Frontal cortex (tissue), 4 donors: ENCODE measurements around the gene CDHR3. TPM values are rescaled to one million over a fixed set of nuclear protein-coding genes. Genes with fewer than 3 reads are reported as not detected.

Source experiments
- DNase-seq, 2 donors: peaks; one replicate each; pipeline ENCODE4 v3.0.0; 2012; ENCODE audit warnings: low spot score in 2 of 2
- FAIRE-seq: peaks from 2 replicates; lab custom pipeline; 2012; peaks lifted over from hg19 to GRCh38; lab: Jason Lieb, UNC
- total RNA-seq: library from RNA; depleted of rRNA; stranded (reverse); fragments of >200 nt; gene quantifications from one replicate; pipeline ENCODE4 v1.2.3, GENCODE V29; 2014
- donor health status: control.
- donor health status: control.
- donor health status: control.

The CDHR3 gene, protein sequence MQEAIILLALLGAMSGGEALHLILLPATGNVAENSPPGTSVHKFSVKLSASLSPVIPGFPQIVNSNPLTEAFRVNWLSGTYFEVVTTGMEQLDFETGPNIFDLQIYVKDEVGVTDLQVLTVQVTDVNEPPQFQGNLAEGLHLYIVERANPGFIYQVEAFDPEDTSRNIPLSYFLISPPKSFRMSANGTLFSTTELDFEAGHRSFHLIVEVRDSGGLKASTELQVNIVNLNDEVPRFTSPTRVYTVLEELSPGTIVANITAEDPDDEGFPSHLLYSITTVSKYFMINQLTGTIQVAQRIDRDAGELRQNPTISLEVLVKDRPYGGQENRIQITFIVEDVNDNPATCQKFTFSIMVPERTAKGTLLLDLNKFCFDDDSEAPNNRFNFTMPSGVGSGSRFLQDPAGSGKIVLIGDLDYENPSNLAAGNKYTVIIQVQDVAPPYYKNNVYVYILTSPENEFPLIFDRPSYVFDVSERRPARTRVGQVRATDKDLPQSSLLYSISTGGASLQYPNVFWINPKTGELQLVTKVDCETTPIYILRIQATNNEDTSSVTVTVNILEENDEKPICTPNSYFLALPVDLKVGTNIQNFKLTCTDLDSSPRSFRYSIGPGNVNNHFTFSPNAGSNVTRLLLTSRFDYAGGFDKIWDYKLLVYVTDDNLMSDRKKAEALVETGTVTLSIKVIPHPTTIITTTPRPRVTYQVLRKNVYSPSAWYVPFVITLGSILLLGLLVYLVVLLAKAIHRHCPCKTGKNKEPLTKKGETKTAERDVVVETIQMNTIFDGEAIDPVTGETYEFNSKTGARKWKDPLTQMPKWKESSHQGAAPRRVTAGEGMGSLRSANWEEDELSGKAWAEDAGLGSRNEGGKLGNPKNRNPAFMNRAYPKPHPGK
- 11.4 TPM for total RNA-seq

DNA sequence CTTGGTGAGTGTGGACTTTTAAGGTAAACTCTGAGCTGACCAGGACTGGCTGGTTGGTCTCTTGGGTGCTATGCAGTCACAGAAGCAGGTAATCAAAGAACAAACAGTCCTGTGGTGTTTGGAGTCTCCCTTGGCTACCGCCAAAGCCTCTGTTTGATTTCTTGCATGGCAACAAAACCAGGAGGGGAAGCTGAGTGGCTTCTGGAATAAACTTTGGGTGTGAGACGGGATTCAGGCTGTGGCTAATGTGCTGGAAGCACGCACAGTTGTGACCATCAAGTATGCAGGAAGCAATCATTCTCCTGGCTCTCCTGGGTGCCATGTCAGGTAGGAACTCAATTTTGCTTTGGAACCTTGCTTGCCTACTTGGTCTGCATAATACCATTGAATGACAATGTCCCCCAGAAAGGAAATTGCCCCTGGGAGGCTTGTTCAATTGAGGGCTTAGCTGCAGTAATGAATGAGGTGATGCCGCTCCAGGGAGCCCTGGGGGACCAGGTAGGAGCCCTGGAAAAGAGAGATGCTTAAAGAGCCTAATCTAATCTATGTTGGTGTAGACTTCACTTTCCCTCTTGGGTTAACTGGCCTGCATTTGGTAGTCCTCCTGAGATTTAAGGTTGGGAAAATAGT is at the start of gene CDHR3:
Gene CDHR3, plus strand, starts transcription at position 227 of the 630 bp plus-strand sequence. Its CDS starts 55 bp downstream, at position 282.
- DNase-seq (no peak), FAIRE-seq (no peak)

DNA sequence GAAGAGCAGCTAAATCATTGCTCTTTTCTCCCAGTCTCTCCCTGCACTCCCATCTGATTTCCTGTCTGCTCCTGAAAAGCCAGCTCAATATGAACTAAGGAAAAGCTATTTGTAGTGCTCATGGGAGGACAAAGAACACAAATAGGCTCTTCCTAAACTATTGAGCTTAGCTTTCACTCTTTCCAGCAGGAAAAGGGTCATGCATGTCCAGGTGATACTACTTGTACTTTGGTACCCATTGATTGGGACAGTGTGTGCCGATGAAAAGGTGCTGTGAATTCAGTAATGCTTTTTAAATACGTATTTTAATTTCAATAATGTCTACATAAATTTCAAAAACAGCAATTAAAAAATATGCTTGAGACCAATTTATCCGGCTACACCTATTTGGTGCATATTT is 49.1 kb upstream of the CDHR3 start:
- DNase-seq (no peak), FAIRE-seq (no peak)

DNA sequence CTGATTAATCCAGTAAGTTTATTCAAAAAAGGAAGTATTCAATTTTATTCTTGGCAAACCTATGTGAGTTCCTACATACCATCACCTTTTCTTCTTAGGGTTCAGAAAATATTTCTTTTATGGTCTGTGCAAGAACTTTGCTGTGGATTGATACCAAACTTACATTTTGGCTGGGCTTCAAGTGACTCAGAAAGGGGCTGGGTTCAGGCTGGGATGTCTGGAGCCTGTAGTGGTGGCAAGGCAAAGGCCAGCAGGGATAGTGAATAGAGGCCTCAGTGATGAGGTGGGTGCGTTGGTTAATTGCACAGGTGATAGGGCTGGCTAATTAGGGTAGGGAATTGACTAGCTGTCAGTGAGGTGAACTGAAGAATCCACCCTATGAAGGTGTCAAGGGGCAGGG is 46.5 kb upstream of the CDHR3 start:
- DNase-seq (no peak), FAIRE-seq (no peak)

DNA sequence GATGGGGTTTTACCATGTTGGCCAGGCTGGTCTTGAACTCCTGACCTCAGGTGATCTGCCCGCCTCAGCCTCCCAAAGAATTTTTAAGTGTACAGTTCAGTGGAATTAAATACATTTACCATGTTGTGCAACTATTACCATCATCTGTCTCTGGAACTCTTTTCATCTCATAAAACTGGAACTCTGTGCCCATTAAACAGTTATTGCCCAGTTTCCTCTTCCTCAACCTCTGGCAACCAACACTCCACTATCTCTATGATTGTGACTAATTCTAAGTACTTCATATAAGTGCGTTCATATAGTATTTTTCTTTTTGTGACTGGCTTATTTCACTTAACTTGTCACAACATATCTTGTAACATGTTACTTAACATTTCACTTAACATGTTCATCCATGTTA is 45.4 kb upstream of the CDHR3 start:
- FAIRE-seq (no peak), DNase-seq (no peak)

DNA sequence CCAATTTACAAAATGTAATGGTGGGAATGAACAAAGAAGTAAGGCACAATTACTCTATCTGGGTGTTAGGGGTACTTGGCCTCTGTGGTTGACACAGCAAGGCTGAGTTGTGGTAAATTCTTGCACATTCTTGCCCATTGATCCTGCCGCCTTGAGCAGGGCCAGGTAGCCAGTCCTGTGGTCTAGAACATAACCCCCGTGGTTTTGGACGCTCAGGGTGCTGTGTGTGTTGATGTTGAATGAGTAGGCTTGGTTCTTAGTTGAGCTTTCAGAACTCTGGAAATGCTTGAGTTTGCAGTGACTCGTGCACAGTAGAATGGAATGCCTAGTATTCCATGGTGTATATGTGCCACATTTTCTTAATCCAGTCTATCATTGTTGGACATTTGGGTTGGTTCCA is 42.3 kb upstream of the CDHR3 start:
- DNase-seq (no peak), FAIRE-seq (no peak)

DNA sequence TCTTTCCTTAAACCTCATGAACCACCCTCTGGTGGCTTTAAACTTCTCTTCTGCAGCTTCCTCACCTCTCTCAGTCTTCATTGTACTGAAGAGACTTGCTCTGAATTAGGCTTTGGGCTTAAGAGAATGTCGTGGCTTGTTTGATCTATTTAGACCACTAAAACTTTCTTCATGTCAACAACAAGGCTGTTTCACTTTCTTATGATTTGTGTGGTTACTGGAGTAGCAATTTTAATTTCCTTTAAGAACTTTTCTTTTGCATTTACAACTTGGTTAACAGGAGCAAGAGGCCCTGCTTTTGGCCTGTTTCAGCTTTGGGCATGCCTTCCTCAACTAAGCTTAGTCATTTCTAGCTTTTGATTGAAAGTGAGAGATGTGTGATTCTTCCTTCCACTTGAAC is 38.1 kb upstream of the CDHR3 start:
- FAIRE-seq (no peak), DNase-seq (no peak)

DNA sequence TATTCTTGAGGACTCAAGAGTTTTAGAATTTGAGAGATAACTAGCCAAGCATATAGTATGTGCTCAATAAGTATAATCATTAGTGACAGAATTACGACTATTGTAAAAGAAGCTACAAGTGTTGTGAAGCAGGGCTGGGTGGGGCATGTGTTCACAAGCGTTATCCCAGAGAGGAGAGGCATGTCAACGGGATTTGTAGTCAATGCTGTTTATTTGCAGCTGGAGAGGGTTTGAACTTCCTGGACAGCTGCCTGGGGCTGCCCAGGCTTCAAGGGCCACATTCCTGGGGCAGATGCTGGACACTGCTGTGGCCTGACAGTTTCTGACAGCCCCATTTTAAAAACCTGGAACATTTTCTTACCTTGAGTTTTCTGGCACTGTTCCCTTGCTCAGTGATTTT is 36.9 kb upstream of the CDHR3 start:
- no peak for FAIRE-seq
- no peak for DNase-seq

DNA sequence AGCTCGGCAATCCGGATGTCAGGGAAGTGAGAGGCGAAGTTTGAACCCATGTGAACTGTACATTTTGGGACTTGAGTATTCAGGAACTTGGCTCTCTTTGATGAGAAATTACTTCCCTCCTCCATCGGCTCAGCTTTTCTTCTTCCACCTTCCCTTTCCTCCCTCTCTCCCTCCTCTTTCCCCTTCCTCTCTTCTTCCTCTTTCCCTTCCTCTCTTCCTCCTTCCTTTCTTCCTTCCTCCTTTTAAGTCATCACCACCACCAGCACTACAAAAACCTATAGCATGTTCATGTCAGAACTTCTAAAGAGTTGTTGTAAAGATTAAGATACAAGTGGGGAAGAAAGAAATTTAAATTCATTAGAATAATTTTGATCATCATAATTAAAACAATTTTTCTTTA is 31.9 kb upstream of the CDHR3 start:
- no peak for FAIRE-seq
- DNase-seq, result no peak

DNA sequence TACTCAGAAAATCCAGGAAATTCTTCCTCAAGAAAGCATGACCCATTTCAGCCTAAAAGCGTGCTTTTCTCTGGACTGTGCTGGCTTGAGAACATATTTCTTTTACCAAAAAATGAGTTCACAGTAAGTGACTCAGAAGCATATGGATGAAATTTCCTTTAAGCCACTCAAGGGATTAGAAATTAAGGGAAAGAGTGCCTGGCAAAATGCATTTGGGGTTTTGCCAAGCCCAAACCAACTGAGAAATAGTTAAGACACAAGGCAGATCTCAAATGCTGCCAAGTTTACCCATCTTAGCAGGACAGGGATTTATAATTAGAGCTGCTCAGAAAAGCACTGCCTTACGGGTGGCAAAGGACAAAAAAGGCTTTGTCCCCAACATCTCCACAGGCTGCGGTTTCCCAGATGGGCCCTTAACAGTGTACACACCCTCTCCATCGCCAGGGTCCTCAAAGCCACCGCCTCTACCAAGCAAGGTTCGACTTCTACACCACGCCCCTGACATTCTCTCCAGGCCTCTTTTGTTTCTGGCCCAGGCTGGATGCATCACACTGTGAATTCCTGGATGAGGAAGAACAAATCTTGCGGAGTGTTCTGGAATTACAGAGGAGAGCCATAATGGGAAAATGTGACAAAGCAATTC is 30.1 kb upstream of the CDHR3 start:
- DNase-seq (peak in 1 of 2 donors; percentile 20), FAIRE-seq (no peak)

DNA sequence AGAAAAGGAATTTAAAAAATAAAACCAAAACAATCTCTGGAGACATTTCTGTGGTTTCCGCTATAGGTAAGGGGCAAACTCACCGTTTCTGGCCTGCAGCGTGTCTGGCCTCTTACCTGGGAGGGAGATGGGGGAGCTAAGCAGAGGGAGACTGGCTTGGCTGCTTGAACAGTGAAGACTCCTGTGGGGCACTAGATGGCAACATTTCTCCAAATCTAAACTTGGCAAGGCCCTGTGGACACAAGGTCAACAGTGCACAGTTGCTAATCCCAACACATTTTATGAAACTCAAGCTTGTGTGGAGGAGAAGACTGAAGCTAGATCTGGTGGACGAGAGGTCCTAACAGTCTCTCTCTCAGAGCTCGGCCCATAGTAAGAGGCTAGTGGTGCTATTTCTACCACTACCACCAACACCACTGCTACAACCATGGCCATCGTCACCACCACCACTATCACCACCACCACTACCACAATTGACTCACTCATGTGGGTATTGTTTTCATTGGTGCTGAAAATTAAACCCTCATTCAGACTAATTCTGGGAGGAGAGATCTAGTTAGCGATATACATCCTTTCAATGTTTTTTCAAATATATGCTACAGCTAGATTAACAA is 28.4 kb upstream of the CDHR3 start:
- DNase-seq (no peak), FAIRE-seq (no peak)

DNA sequence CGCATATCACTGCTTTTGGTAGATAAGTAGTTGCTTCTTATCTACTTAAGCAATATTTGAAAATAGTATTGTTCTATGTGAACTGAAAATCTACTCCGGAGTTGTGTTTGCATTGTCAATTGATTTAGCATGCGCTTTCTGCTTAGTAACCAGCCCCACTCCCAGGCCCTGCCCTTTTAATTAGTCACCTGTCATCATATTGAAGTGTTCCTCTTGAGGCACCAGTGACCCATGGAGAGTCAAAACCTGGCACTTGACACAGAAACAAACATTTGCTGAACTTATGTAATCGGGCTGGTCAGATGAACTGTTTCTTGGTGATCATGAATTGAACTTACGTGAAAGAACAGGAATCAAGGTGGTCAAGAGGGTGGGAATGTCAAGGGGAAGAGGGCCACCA is 27.8 kb upstream of the CDHR3 start:
- DNase-seq, result no peak
- FAIRE-seq, result no peak

DNA sequence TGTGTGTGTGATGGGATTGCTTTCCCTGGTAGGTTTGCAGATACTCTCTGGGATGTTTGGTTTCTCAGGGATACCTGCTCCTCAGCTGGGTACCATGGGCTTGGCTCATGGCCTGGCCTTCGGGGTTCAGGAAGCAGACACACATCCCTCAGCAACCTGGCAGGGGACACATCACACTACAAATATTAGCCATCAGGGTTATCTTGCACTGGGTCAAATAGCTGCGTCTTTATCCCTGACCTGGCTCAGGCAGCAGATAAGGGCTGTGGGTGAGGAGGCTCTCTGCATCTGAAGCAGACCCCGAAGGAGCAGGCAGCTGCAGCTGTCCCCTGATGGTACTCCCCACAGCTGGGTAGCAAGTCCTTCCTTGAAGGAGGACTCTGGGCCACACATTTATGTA is 25.7 kb upstream of the CDHR3 start:
- DNase-seq (no peak), FAIRE-seq (no peak)

DNA sequence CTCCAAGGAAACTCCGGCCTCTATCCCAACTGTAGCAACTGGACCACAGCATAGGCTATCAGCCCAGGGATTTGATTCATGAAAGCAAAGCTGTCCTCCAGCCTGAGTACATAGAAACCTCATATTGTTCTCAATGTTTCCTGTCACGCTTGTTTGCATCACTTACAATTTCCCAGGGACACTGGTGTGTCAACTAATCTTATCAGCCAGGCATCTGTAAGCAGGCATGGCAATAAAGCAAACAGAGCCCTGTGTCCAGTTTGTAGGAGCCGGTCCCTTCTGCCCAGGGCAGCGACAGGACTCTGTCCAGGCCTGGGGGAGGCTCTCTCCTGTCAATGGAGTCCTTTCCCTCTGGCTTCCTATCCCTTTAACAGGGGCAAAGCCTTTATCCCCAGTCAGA is 23.0 kb upstream of the CDHR3 start:
- DNase-seq, result no peak
- no peak for FAIRE-seq

DNA sequence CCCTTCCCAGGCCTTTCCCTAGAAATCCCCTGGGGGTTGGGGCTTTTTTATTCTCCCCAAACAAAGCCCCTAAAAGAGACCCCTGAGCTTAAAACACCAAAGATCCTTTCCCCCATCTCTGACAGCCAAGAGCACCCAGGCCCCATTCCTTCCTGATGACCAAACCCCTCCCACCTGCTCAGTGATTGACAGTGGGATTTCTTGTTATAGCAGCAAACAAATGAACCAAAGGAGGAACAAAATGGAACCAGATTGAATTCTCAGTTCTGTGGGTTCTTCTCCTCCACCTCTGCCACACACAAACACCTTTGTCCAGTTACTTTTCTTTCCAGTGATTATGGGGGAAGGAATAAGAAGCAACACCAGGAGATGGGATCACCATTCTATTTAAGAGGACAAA is 21.5 kb upstream of the CDHR3 start:
- no peak for DNase-seq
- no peak for FAIRE-seq

DNA sequence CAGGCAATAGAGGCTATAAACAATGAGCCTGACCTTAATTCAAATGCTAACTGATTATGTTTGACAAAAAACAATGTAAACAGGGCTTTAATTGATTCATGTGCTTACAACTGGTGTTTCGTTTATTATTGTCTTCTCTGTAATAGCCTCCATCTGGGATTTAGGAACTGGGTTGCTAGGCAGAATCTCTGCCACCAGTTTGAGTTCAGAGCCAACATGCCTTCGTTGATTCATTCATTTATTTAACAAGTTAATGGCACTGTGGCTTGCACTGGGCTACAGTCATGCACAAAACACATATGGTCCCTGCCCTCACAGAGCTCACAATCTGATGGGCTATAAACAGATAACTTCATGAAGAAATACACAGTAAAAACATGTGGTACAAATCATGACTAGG is 19.6 kb upstream of the CDHR3 start:
- FAIRE-seq (no peak), DNase-seq (no peak)

DNA sequence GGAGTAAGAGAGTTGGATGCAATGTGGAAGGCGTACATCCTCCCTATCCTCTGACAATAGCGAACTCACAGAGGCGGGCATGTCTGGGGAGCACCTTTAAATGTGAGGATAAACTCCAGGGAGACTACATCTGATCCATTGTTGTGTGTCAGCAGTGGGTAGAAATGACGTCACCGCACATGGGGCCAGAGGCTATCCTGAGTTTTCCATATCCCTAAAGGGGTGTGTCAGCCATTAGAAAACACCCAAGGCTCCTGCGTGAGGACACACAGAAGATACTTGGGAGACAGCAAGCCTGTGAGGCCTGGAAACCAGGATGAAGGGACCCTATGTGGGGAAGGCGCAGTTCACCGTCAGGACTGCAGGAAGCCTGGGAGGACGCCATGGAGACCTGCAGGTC is 17.2 kb upstream of the CDHR3 start:
- no peak for DNase-seq
- no peak for FAIRE-seq

DNA sequence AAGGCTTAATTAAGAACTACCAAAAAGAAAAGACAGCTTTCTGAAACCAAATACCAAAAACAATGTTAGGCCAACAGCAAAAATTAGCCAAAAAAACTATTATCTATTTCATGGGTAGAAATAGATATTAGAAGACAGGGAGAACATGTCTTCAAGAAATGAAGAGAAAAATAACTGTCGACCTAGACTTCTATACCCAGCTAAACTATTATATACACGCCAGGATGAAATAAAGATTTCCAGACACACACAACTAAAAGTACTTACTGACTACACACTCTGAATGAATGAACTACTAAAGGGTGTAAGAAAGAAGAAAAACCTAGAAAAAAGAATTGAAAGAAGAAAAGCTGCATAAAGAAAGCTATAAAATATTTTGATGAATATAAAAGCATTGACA is 11.5 kb upstream of the CDHR3 start:
- FAIRE-seq (no peak), DNase-seq (no peak)

DNA sequence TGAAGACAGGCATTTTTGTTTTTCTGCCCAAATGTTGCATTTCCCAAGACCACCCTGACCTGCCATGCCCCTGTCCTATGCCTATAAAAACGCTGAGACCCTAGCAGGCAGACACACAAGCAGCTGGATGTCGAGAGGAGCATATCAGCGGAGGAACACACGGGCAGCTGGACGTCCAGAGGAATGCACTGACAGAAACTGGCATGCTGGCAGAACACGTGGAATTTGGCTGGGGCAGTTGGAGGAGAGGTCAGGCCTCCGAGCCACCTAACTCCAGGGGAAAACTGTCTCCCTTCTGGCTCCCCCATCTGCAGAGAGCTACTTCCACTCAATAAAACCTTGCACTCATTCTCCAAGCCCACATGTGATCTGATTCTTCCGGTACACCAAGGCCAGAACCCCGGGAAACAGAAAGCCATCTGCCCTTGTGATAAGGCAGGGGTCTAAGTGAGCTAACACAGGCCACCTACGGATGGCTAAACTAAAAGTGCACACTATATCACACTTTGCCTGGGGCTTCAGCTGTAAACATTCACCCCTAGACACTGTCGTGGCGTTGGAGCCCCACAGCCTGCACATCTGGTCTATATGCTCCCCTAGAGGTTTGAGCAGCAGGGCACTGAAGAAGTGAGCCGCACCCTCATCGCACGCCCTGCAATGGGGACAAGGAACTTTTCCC is 10.0 kb upstream of the CDHR3 start:
- DNase-seq (no peak), FAIRE-seq (no peak)

DNA sequence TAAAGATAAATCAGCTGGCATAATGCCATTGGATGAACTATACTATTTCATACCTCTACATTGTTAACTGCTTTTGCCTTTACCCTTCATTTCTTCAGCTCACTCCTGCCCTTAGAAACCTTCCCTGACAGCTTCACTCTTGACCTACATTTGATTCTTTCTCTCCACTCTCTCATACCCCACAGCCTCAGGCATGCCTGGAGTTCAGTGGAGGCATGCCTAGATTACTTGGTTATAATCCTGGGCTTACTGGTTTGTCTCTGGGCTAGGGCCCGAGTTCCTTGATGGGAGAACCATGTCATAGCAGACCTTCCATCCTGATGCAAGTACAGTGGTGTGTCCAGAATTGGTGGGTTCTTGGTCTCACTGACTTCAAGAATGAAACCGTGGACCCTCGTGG is 8.4 kb upstream of the CDHR3 start:
- DNase-seq, result no peak
- FAIRE-seq, result no peak
